CD1c-positive myeloid dendritic cell (primary cell): ENCODE data around the gene SNX18.

Source experiments
- DNase-seq: peaks from one replicate; pipeline ENCODE4 v3.0.0-alpha.2; 2016; ENCODE audit errors: extremely low spot score

Gene SNX18

DNA sequence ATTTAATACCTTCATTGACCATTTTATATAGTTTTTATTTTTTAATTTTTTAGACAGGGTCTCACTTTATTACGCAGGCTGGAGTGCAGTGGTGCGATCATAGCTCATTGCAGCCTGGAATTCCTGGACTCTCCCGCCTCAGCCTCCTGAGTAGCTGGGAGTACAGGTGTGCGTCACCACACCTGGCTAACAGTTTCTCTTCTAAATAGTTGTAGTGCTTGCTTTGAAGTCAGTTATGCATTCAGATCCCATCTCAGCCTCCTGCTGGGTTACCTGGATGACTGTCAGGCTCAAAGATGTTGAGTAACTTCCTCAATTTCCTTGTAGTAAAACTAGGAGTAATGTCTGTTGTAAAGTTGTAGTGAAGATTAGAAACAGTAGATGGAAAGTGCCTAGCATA is 21.4 kb downstream of the SNX18 start:
- DNase-seq = no peak

DNA sequence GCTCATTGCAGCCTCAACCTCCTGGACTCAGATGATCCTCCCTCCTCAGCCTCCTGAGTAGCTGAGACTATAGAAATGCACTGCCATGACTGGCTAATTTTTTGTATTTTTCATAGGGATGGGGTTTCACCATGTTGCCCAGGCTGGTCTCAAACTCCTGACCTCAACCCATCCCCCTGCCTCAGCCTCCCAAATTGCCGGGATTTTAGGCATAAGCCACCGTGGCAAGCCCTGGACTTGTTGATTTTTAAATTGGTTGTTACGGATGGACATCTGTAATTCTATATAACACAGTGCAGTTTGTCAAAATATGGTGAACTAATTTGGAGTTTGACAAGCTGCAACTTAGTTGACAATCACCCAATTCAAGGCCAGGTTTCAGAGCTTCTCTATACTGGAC is 22.7 kb downstream of the SNX18 start:
- DNase-seq = no peak

GRCh38 chr5:54541823-54542783 is 24.5 kb downstream of the SNX18 start:
- no peak for DNase-seq

GRCh38 chr5:54544044-54544443 is 26.5 kb downstream of the SNX18 start:
- no peak for DNase-seq

DNA sequence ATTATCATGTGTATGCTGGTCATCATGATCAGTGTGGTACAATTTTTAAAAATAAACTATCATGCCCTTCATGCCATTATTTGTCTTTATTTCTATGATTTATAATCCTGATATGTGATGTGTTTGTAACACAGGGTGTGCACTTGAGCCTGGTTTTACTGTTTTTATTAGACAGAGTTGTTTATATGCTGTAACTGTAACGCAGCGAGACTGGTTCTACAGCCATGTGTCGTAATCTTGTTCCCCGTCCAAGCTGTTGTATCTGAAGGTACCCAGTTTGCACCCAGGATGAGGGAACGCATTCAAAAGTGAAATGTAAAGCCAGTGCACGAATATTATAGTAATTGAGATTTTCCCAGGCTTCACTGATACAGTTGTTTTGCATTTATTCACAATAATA is 28.2 kb downstream of the SNX18 start:
- no peak for DNase-seq

DNA sequence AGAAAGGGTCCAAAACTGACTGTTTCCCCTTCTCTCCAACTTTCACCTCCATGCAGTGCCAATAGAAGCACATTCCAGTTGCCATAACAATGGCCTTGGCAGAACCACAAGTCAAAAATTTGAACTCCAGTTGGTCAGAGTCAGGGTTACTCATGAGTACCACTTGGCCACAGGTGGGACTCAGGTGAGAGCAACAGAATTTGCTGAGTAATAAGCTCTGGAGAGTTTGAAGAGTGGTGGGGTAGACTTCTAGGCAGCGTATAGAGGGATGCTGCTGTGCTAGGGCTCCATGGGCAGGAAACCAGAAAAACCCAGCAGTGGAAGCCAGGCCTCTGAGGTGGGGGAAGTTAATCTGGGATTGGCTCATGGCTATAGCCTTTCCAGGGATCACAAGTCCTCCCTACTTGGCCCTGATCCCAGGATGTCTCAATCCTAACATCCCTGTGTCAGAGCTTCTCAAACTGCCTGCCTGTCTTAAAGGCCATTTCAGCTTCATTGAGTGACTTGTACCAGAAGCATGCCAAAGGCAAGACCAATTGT is 30.2 kb downstream of the SNX18 start:
- no peak for DNase-seq

DNA sequence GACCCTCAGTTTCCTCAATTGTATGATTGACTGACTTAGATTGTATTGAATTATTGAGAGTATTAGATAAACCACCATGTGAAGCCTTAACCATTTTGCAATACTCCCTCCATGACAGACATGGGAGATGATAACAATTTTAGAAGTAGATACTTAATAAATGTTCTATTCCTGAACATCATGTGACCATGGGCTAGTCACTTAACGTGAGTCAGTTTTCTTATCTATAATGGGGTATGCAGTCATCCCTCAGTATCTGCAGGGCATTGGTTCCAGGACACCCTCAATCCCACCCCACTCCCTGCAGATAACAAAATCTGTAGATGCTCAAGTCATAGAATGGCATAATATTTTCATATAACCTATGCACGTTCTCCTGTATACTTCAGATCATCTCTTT is 31.0 kb downstream of the SNX18 start:
- no peak for DNase-seq

DNA sequence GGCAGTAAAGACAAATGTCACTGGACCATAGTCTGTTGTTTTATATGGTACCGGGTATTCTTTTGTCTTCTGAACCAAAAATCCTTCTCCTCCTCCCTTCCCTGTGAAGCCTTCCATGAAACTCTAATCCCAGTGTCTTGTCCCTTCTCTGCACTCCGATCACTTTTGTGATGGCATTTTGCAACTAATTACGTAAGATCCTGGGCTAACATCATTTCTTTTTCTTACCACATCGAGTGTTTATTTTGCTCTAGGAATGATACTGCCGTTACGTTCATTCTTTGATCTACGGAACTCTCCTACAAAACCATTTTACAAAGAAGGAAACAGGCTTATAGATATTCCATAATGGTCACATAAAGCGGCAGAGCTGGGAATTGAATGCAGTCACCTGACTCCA is 33.7 kb downstream of the SNX18 start:
- no peak for DNase-seq

DNA sequence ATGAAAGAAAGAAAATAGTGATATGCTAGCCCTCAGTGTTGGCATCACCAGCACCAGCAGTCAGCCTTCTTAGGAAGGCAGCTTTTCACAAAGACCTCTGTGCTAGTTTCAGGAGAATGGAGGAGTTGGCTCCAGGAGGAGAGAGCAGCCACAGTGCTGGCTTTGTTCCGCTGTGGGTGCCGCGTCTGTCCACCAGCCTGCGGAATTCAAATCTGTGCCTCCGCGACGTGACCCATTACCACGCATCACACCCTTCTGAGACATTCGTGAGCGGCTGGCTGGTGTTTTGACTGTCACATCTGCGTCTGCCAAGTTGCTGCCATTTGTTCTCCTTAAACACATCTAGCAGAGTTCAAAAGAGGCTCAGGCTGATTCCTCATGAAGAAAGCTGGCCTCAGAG is 34.4 kb downstream of the SNX18 start:
- no peak for DNase-seq

DNA sequence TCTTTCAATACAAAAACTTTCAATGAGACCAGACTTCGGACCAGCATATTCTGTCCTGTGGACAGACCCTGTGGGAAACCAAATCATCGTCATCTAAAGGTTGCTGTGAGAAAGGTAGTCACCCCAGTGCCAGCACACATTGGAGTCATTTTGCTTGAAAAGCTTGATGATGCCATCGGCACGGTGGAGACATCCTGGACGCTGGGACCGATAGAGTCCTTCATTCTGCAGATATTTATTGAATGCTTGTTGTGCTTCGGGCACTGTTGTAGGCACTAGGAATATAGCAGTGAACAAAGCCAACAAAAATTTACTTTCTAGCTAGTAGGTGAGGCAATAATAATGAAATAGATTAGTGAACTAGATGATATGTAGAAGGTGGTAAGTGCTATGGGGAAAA is 34.9 kb downstream of the SNX18 start:
- no peak for DNase-seq

GRCh38 chr5:54553659-54554207 is 36.2 kb downstream of the SNX18 start:
- no peak for DNase-seq

GRCh38 chr5:54556141-54556540 is 38.6 kb downstream of the SNX18 start:
- no peak for DNase-seq

DNA sequence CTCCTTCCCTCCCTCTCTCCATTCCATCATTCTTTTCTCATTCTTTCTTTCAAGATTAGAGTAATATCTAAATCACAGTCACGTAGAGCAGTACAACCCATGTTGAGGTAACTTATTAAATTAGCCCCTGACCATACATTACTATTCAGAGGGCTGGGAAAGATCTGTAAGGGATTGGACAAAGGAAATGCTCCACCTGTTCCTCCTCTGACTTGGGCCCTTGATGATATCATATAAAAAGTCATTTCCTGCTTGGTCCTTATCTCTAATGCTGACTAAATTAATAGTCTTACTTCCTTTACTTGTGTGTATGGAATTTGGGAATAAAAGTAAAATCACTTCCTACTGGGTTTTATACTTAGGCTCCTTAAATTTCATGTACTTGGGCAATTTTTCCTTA is 40.8 kb downstream of the SNX18 start:
- DNase-seq = no peak

DNA sequence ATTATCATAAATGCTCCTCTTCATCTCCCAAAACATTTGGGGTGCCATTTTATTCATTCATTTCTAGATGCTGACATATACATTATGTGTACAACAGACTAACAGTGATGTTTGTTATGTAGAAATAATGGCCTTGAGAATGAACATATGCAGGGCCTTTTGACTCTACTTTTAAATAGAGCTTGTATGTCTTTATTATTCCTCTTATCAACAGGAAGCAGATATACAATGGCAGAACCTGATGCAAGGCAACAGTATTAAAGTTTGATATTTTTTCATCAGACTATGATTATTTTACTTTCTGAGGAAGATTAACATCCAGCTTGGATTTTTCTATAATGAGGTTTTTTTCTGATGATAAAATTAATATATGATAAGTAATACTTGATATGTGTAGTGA is 44.1 kb downstream of the SNX18 start:
- no peak for DNase-seq

DNA sequence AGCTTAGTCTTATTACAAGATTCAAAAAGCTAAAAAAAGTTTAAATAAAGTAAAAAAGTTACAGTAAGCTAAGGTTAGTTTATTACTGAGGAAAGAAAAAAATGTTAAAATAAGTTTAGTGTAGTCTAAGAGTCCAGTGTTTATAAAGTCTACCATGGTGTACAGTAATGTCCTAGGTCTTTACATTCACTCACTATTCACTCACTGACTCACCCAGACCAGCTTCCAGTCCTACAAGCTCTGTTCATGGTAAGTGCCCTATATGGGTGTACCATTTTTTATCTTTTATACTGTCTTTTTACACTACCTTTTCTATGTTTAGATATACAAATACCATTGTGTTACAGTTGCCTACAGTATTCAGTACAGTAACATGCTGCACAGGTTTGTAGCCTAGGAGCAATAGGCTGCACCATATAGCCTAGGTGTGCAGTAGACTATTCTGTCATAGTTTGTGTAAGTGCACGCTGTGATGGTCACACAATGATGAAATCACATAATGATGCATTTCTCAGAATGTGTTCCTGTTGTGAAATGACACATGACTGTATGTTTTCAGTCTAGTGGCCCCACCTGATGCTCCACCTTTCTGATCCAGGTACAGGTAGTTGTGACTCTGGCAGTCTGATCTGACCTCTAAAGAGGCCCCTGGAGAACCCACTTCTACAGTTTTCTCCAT is 45.7 kb downstream of the SNX18 start:
- no peak for DNase-seq

GRCh38 chr5:54567996-54568395 is 50.4 kb downstream of the SNX18 start:
- no peak for DNase-seq

- no peak for DNase-seq
Measured at GRCh38 chr5:54570916-54571315, 53.4 kb downstream of the SNX18 start.

DNA sequence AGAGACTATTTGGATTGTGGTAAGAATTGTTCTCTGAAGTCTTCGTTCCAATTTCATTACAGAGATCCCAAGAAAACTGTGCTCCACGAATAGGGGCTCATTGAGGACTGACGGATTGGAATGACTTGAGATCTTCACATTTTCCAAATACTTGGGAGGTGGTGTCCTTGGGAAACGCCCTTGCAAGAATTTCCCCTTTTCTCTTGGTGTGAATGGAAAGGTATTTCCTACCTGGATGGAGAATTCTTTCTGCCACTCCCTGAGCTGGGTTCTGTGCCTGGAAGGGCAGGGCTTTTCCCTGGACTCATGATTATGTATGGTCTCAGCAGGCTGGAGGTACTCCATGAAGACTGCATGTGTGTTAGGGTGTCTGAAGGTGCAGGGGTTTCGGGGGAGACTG is 53.9 kb downstream of the SNX18 start:
- DNase-seq = no peak

DNA sequence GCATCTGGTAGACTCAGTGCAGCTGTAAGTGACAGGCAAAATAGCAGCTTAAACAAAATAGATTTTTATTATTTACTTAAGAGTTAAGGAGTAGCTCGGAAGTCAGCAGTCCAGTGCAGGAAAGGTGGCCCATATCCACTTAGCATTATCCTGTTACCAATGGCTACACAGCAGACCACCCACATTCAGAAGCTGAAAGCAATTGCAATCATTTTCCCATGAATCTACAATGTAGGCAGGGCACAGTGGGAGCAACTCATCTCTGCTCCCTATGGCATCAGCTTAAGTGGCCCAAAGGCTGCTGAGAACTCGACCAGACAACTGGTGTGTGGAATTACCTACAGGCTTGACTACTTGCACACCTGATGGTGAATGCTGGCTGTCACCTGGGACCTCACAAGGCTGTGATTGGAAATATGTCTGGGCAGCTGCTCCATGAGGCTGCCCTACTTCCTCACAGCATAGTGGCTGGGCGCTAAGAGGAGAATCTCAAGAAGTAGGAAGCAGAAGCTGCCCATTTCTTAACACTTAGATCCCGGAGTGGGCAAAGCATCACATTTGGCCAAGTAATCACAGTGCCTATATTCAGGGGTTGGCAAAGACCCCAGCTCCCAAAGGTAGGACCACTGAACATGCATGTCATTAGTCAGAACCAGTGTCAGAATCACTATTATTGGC is 56.4 kb downstream of the SNX18 start:
- peak; percentile 42 for DNase-seq

DNA sequence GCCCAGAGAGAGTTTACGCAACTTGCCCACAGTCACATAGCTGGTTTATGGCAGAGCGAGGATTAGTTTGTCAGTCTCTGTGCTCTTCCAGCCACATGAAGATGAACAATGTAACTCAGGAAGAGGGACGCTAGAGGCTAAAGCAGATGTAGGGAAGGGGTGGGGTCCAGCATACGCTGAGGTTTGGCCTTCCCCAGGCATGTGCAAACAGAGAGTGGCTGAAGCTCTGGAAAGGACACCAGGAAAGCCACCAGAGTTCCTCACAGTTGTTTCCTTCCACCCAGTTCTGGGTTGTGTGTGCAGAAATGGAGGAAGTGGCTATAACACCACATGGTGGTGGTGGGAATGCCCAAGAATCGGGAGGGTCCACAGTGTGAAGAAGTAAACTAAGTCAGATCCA is 60.0 kb downstream of the SNX18 start:
- peak; percentile 9 for DNase-seq

GRCh38 chr5:54577937-54578653 is 60.5 kb downstream of the SNX18 start:
- no peak for DNase-seq
